GM19397 (cell line): Measurements from ENCODE around the gene MAT2A.
"Not testable (repeated sequence)": the region's sequence is repeated elsewhere in the genome, so short reads cannot be mapped to it uniquely, and the experiment has no call there.

ENCODE experiments used
- ATAC-seq: cut with Tn5 transposase; IDR thresholded peaks from one replicate; pipeline ENCODE4 v1.9.1; 2021; ENCODE audit warnings: mild to moderate bottlenecking, moderate library complexity; ENCODE audit not compliant: unreplicated experiment

Gene MAT2A

DNA sequence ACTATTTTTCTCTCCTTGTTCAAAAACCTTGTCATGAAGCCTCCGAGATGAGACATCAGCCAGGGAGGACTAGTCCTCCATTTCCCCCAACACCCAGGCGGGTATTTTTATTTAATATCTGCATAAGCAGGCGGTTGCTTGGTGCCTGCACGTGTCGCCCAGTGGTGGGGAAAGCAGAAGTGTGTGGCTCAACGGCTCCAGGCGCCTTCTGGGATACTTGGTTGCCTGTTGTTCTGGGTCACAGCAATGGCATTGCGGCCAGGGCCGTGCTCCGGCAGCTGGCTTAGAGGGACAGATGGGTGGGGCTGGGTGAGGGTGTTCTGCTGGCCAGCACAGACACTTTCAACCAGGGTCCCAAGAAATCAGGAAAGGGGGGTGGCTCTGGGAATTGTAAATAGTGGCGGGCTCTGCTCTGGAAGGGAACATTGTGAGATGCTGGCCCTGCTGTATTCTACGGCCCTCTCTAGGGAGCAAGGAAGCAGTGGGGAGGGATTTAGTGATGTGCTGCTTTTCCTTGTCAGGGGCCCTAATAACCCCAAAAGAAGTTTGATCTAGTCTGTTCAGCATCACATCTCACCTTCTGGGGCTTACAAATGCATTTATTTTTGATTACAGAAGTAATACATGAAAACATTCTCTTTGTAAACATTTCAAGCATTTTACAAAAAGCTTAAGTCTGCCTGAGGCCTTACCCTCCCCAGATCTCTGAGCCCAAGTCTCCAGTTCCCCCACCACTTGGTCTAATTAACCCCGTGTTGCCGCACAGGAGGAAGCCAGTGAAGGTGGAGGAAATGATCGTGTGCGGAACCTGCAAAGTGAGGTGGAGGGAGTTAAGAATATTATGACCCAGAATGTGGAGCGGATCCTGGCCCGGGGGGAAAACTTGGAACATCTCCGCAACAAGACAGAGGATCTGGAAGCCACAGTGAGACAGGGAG lies 39.5 kb downstream of the MAT2A start:
- ATAC-seq, result no peak

DNA sequence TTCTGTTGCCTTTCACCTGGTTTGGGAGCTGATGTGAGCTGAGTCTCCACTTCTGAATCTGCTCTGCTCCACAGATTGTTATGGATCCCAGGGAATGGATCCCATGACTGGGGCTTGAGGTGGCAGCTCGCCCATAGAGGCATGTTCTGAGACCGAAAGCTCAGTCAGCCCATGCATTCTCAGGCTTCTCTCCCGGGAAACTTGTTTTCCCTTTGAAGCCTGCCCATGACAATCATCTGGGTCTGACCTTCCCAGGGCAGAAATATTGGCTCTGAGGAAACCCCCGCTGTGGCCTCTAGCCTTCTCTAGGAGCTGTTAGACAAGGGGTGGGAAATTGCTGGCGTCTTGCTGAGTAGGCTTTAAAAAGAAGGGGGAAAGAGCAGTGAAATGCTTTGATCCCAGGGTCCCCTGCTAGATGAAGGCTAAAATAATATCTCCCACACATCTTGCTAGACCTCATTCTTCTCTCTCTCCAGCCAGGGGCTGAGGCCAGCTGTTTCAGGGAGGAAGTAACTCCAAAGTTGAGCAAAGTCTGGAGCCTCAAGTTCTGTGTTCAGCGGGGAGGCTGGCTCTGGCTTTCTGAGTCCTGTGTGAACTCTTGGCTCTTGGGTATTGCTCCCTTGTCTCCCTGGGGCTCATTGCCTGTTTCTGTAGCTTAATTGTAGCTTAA lies 40.4 kb downstream of the MAT2A start:
- ATAC-seq, result no peak

DNA sequence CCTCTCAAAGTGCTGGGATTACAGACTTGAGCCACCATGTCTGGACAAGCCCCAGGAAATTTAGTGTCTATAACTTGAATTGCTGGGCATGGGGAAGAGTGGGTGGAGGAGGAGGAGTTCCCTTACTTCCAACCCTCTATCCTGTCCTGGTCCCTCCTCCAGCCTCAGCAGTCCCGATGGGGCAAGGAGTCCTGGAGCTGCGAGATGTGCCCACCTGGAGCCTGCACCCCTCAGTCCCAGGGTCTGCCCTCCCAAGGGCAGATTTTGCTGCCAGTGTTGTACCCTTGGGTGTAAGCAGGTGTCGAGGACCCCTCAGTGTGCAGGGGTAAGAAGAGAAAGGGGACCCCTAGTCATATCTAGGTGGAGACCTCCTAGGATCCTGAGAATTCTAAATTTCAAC lies 41.2 kb downstream of the MAT2A start:
- no peak for ATAC-seq

DNA sequence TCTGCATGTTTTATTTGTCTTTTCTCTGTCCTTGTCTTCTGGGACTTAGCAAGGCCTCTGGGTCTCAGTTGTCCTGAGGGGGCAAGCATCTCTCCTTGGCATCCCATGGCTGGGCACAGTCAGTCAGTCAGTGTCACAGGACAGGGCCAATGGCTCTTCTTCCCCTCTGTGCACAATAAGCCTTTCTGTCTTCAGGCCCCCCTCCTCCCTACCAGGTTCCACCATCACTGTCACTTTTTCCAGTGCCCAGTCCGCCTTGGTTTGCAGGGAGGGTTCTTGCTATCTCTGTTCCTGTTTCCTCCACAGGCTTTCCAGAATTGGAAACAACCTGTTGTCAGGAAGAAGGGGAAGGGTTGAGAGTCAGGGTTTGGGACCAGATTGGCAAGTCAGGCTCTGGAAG lies 43.5 kb downstream of the MAT2A start:
- no peak for ATAC-seq

DNA sequence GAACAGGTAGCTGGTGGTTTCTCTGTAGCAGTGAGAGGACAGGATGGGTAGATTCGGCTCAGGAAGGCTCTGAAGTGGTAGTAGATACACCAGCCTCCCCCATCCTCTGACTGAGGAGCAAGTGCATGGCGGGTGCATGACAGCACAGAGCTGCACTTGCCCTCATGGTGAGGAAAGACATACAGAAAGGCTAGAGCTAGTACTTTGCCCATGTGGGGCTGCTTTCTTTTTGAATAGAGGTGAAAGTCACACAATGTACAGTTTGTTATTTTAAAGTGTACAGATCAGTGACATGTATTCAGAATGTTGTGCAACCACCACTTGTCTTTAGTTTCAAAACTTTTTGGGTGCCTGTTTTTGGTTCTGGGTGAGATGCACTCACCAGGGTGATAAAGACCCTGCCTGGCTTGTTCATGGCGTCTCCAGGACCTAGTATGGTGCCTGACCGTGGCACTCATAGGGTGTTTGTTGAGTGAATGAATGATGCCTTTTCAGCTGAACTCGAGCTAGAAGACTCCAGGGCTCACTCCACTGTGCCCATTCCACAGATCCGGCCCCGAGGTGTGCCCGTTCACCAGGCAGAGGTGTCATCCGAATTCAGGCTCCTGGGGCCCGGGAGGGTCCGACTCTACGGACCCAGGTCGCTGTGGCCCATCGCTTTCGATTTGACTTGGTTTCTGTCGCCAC lies 44.8 kb downstream of the MAT2A start:
- peak; percentile 62 for ATAC-seq

DNA sequence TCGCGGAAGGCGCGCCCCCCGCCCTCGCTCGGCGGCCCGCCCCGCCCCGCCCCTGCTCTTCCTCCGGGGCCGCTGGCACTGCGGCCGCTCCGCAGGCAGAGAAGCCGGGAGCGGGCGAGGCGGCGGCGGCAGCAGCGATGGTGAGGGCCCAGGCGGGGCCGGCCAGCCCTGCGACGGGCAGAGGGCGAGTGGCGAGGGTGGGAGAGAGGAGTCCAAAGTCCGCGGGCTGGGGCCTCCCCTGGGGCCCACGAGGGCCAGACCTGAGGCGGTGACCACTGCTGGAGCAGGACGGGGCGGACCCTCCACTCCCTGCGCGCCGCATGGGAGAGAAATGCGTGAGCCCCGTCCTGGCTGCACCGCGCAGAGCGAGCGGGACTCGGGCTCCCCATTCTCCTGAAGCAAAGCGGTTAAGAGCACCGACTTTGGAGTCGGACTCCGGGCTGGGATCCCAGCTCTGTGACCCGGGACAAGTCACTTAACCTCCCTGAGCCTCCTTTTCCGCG lies 45.4 kb downstream of the MAT2A start, which contains the start of gene VAMP5:
VAMP5 (plus strand) TSS at position 78 of the 503 bp plus-strand sequence; CDS start at position 138, 60 bp downstream.
- ATAC-seq, result peak; percentile 49

DNA sequence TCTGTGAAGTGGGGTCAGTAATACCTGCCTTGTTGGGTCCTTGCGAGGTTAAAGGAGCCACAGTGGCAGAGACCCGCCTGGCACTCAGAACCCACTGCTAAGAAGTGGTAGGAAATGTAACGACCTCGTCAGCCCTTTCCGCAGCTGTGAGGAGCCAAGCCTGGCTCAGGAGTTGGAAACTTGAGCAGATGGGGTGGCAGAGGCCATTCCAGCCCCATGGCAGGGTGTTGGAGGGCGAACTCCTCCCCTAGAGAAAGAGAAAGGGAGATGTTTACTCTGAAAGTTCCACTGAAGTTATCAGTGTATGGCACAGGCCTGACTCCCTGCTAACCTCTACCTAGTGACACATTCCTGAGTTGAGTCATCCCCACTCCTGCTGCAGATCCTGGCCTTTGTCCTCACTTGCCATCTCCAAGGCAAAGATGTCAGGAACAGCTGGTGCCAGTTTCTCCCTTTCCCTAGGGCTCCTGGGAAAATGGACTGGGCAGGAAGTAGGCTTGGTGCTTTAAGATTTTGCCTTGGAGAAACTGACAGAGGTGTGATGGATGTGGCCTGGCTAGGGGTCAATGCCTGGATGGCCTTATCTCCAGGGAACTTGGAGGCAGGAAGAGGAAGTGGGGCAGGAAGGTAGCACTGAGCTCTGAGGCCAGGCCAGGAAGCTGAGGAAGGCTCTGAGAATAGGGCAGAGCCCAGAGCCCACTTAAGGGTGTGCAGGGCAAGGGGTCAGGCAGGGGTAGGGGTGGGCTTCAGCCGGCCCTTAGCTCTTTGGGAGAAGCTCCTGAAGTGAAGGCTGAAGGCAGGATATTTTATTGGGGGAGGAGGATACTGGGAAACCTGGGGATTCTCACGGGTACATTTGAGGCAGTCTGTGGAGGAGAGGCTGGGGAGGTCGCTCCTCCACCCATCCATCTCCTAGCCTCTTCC lies 46.2 kb downstream of the MAT2A start:
- ATAC-seq, result peak; percentile 28

DNA sequence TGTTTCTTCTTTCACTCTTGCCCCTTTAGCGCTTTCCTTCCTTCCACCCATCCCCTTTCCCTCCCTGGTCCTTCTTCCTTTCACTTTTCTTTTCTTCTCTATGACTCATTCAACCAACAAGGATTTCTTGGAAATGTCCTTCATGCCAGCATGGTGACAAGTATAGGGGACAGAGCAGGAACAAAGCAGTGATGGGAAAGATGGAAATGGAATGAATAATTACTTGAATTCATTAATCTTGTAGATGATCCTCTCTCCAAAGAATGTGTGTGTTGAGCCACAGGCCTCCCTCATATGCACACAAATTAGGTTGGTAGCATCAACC lies 46.8 kb downstream of the MAT2A start:
- no peak for ATAC-seq

DNA sequence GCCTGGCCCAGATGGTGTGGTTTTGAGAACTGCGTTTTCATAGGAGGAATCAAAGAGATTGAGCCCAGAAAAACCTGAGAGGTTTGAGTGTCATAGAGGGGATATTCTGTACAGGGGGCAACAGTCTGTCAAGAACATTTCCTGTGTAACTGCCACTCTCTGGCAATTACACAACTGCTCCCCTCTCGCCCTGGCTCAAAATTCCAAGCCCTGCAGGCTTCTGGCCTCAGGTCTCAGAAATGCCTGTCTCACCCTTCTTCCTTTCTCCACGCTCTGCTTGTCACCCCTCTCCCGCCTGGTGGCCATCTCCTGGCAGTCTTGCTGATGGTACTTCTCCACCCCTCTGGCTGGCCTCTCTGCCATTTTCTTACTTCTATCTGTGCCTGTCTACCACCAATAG lies 49.3 kb downstream of the MAT2A start:
- ATAC-seq, result no peak

DNA sequence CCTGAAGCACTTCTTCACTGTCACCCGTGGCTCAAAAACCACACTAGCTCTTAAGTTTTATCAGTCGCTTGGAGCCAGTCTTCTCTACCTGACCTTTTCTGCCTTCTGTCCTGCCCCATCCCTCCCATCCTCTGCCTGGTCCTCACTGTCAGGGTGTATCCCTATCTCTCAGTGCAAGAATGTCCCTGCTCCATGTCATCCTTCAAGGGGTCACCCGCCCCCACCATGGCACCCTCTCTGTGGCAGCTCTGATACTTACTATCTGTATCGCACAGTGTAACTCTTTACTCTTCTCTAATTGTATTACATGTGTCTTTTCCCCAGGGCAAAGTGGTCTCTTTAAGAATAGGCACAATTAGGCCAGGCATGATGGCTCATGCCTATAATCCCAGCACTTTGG lies 49.7 kb downstream of the MAT2A start:
- ATAC-seq, result no peak

DNA sequence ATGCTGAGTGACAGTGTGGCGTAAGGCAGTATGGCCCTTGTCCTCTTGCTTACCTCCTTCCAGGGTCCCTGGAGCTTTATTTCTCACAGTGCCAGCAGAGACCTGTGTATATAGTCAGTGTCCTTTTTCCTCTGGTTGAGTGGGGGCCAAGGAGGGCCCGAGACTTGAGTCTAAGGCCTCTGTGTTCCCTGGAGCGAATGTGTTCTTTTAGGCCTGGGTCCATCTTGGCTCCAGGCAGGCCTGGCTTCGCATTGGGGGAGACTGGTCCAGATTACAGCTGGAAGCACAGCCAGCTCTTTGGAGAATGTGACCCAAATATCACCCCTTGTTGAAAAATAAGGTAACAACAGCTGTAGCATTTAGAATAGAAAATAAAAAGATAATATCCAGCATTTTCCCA lies 50.2 kb downstream of the MAT2A start:
- no peak for ATAC-seq

DNA sequence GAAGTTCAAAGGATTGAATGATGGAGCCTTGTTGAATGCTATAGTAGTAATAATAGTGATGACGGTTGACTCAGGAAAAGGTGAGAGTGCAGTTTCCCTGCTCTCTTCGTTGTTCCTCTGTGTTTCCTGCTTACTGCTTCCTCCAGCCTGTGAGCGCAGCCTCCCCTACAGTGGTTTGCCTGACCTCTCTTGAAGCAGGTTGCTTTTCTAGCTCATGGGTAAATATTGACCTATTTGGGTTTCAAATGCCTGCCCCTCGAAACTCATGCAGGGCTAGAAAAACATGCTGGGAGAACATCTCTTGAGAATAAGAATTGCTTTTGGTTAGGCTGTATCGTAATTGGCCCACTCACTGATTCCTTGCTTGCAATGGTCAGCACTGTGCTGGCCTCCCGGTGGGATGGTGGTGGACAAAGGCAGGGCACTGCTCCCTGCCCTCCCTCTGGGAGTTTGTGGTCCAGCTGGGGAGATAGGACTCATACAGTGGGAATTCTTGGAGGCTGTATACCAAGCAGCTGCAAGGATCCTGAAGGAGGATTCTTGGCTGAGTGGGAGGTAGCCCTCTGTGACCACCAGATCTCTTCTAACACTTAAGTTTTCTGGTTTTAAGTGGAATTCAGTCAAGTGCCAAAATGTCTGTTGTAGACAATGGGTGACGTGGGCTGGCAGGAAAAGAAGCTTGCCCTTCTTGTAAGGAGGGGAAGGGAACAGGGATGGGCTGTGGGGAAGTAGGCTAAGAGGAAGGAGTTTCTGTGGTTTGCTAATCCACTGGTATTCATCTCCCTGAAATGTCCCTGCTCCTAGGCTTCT lies 51.2 kb downstream of the MAT2A start:
- no peak for ATAC-seq

DNA sequence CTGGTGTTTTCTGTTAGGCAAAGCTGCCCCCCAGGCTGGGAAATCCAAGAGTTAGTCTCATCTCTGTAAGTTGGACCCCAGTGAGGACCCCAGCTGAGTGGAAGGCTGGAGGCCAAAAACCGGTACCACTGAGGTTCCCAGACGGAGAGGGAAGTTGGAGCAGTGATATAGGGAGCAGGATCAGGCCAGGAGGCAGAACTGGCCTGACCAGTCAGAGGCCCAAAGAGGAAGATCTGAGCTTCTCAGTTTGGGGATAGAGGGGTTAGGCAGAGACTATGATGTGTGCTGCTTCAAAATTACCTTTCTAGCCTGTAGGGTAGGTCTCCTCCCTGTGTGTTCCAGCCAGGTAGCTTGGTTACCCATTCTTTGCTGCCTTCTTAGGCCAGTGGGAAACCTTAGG lies 52.0 kb downstream of the MAT2A start:
- no peak for ATAC-seq

DNA sequence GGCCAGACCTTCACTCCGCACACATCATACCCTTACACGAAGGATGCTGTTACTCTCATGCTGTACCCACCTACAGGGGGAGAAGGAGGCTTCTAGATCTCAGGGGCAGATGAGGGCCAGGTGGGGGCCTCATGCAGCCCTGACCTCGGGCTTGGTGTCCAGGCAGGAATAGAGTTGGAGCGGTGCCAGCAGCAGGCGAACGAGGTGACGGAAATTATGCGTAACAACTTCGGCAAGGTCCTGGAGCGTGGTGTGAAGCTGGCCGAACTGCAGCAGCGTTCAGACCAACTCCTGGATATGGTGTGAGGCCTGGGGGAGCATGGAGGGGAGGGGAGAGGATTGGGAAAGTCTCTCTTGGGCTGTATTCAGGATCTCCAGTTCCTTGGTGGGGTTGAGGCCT lies 52.6 kb downstream of the MAT2A start:
- ATAC-seq, result no peak

DNA sequence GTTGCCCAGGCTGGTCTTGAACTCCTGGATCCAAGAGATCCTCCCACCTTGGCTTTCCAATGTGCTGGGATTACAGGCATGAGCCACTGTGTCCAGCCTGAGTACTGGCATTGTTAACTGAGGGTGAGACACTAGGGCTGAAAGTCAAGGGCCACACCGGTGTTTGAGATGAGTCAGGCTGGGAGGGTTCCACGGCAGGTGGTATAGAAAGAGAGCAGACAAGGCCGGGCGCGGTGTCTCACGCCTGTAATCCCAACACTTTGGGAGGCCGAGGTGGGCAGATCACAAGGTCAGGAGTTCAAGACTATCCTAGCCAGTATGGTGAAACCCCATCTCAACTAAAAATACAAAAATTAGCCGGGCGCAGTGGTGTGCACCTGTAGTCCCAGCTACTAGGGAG lies 53.3 kb downstream of the MAT2A start:
- not testable (repeated sequence) for ATAC-seq

DNA sequence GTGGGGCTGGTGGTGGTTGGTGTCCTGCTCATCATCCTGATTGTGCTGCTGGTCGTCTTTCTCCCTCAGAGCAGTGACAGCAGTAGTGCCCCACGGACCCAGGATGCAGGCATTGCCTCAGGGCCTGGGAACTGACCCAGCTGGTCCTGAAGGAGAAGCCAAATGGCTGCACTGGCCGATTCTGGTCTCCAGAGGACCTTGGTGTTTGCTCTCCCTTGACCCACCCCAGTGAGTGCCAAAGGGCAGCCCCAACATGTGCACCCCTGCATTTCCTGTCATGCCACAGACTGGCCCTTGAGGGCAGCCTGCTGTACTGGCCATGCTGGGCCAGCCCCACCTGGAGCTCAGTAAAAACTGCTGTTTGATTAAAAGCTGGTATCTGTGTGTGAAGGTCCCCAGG lies 54.1 kb downstream of the MAT2A start:
- no peak for ATAC-seq
